Measurements from ENCODE around the gene TTC39B.

Gene TTC39B

GRCh38 chr9:15115702-15116101 lies 191.3 kb downstream of the TTC39B start:
- no peak for DNase-seq

GRCh38 chr9:15115041-15115440 lies 192.0 kb downstream of the TTC39B start:
- DNase-seq, result no peak

Measured in effector CD4-positive, alpha-beta T cell (primary cell).